GM19463 (cell line): ENCODE data around the gene YES1.
"Not testable (repeated sequence)": the region's sequence is repeated elsewhere in the genome, so short reads cannot be mapped to it uniquely, and the experiment has no call there.

Source experiments
- ATAC-seq: cut with Tn5 transposase; IDR thresholded peaks from one replicate; pipeline ENCODE4 v1.9.1; 2021; ENCODE audit warnings: mild to moderate bottlenecking, moderate library complexity; ENCODE audit not compliant: unreplicated experiment

The YES1 gene

DNA sequence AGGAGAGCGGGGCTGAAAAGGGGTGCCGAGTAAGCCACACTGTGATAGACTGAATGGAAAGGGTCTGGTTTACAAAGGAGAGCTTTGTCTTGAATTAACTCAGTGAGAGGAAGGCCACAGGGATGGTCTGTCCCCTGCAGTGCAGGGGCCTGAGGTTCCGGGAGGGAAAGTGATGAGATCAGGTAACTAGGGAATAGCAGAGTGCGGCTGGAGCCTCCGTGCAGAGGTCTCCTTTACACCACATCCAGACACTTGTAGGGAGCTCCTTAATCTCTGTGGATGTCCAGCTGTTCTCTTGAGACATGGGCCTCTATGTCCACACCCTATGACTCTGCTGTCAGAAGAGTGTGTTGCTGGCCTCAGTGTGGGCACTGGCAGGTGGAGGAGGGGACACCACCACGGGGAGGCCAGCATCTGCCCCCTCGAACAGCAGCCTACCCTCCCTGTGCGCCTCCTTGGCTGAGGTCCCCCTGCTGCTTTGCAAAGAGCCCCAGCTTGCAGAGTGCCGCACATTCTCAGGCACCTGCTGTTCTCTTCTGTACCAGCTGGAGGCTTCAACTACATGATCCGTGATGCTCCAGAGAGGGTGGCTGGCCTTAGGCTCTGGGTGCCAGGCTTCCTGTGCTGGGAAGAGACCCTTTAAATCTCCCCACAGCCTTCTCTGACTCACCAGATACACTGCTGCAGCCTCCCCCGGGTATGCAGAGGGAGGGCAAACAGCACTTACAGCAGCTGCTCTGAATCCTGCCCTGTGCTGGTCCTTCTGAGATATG lies 125.5 kb downstream of the YES1 start:
- no peak for ATAC-seq

DNA sequence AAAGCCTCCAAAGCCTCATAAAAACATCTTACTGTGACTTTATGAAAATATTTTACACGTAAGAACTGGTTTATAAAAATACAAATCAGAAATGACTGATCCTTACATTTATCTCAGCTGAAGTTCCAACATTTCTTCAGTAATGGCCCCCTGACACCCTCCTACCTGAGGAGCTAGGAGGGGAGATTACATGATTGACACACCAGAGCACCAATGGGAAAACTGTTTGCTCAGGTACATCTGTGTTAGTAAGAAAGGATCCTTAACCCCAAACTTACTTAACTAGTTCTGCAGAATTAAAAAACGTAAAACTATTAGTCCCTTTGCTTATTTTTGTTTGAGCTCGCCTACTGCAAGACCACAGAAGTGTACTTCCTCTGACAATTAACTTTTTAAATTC lies 126.6 kb downstream of the YES1 start:
- no peak for ATAC-seq

DNA sequence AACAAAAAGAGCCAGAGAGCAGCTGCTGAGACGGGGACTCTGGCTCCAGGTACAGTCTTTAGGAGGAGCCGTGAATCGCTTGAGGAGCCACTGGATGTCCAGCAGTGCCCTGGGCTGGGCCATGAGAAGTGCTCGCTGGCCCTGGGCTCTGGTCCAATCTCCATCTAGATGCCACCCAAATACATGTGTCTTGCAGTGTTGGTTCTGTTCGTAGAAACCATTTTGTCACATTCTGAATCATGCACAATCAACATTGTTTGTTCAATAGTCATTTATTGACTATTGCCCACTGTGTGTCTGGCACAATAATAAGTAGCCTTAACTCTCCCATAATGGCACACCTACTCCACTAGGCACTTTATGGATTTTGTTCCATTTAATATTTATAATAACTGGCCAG lies 128.5 kb downstream of the YES1 start:
- no peak for ATAC-seq

DNA sequence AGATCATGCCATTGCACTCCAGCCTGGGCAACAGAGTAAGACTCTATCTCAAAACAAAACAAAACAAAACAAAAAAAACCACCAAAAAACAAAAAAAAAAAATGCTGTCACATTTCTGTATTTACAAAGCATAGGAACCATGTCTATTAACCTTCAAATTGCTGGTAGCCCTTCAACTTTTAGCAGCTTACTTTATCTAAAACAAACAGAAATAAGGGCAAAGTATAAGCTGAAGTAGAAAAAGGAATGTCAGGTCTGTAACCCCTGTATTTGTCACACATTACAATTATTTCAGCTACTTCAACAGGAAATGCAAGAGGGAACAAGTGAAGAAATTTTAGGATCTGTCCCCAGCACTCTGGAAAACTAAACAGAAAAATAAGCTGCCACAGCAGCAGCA lies 129.2 kb downstream of the YES1 start:
- no peak for ATAC-seq

DNA sequence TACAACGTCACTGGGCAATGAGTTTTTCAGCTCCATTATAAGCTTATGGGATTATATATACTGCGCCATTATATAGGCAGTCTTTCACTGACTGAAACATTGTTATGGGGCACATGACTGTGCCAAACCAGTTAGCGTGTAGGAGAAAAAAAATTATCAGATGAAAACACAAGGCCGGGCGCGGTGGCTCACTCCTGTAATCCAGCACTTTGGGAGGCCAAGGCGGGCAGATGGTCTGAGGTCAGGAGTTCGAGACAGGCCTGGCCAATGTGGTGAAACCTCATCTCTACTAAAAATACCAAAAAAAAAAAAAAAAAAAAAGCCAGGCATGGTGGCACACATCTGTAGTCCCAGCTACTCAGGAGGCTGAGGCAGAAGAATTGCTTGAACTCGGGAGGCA lies 129.6 kb downstream of the YES1 start:
- ATAC-seq: not testable (repeated sequence)

DNA sequence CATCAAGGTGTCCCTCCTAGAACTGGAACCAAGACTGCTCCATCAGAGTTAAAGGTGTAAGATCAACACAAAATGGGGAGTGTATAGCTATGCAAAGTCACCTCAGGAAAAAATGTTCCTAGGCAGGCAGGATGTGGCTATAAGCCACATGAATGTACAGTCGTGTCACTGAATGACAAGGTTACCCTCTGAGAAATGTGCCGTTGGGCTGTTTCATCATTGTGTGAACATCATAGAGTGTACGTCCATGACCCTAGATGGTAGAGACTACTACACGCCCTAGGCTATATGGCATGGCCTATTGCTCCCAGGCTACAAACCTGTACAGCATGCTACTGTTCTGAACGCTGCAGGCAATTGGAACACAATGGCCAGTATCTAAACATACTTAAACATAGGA lies 130.1 kb downstream of the YES1 start:
- ATAC-seq: no peak

DNA sequence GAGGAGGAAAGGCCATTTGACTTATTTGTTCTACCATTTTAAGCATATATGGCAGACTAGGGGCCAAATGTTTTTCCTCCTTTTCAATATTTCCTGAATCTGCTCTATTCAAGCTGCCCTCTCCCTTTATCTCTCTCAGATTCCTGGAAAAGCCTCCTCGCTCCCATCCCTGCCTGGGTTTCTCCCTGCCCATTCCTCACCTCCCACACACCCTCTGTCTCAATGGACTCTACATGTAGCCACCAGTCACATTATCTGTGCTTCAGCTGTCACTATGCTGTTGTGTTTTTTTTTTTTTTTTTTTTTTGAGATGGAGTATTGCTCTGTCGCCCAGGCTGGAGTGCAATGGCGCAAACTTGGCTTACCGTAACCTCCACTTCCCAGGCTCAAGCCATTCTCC lies 131.7 kb downstream of the YES1 start:
- ATAC-seq: no peak

DNA sequence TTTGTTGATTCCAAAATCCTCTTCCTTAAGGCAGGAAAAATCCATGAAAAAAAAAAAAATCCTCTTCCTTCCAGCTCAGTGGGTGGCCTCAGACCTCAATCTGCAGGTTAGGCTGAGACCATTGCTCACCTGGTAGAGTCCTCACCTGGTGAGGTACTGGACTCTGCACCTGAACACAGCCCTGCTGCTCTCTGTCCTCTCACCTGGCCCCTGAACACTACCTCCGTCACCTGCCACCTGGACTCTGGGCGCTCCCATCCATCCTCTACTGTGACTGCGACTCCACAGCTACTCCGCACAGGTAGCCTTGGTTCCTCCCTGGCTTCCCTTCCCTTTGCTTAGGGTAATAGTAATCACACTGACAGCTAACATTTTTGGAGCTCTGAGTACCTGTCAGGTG lies 132.5 kb downstream of the YES1 start:
- no peak for ATAC-seq

DNA sequence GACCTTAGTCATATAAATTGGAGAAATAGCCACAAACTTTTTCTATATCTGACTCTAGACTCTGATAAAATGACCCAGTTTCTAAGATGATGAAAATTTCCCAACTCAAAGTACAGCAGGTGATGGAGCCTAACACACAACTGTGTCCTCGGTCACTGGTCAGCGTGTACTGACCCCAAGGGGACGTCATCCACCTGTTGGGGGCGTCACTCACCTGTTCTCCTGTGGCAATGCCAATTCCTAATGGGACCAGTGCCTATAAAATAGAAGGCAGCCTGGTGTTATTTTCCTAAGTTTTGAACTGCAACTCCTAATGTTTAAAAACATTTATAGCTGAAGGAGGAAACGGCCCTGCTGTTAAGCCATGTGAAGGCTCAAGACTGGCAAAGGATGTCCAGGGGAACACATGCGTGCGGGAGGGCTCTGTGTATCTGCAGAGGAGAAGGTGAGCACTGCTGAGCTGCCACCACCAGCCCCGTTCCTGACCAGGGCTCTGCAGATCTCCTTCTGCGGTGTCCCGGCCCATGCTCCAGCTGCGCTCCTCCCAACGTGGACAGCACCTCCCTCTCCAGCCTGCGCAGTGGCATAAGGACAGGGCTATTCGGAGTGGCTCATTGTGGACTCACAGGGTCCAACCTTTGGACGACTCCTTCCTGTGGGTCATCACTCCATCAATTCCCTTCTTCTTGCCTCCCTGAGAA lies 133.4 kb downstream of the YES1 start:
- ATAC-seq: no peak

DNA sequence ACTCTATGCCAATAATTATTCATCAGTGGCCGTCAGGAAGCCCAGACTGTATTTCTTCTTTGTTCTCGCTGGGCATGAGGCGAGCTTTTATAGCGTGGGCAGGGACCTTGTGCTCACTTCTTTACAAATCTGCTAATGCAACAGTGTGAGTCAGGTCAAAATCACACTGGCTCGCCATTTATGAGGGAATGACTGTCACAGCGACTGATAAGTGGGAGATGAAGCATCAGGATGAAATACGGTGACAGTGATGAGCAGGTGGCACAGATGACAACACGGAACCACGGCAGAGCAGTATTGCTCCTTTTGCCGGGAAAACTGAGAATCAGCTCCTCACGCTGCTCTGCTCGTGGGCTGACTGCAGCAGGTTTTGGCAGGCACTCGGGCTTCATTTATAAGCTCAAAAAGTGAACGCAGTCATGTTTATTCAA lies 134.1 kb downstream of the YES1 start:
- no peak for ATAC-seq

DNA sequence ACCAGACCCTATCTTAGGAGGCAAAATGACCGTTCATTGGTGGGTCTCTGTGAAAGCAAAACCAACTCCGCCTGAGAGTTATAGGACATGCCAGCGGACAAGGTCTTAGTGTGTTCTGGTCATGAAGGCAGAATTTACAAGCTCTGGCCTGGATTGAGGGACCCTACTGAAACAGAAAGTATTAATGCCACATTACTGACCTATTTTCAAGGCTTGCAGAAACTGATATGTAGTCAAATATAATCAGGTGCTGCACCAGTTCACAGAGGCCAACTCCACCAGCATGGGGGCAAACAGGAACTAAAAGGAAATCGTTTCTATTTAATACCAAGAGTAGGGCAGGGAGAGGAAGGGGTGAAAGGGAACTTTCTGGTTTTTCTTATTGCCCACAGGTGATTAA lies 134.9 kb downstream of the YES1 start:
- peak; percentile 52 for ATAC-seq

DNA sequence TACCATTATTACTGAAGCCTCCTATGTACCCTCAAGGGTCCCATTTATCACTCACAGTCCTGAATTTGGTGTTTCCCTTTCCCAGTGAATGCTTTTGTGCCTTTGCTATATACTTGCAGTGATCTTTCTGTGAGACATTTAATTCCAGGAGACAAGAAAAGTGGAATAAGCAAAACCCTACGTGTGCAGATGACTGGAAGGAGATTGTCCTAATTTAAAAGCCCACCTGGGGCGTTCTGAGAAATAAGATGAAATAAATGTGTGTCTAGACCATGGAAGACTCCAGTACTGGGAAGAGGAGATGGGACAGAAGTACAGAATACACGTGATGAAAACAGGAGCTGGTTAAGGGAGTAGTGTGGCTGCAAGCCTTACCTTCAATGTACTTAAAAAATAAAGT lies 135.3 kb downstream of the YES1 start:
- no peak for ATAC-seq

DNA sequence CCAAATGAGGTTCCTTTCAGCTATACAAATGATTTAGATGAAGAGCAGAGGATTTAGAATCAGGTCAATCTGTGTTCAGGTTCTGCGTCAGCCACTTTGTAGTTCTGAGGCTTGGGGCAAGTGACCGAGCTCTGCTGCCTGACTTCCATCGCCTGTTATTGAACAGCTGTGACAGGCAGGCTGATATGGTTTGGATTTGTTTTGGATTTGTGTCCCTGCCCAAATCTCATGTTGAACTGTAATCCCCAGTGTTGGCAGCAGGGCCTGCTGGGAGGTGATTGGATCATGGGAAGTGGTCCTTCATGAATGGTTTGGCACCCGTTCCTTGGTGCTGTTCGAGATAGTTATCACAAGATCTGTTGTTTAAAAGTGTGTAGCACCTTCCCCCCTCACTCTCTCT lies 136.0 kb downstream of the YES1 start:
- ATAC-seq: no peak

DNA sequence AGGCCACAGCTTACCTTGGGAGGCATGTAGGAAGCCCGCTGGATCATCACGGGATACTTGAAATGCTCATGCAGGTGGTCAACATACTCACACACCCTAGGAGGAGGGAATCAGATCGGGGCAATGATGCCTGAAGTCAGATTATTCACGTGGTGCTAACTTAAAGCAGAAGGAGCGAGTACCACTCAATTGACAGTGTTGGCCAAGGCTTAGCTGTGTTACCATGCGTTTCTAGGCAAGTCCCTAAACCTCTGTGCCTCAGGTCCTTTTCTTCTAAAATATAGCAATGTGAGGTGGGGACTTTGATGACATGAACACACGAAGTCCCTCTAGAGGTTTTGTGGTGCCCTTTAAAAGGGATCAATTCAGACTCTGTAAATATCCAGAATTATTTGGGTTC lies 136.7 kb downstream of the YES1 start:
- ATAC-seq: no peak

DNA sequence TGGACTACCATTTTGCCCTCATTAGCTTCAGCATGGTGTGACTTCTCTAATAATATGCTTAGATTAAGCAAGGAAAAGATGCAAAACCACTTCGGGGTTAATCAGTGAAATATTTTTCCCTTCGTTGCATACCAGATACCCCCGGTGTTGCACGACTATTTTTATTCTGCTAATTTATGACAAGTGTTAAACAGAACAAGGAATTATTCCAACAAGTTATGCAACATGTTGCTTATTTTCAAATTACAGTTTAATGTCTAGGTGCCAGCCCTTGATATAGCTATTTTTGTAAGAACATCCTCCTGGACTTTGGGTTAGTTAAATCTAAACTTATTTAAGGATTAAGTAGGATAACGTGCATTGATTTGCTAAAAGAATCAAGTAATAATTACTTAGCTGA lies 138.3 kb downstream of the YES1 start:
- ATAC-seq: no peak

DNA sequence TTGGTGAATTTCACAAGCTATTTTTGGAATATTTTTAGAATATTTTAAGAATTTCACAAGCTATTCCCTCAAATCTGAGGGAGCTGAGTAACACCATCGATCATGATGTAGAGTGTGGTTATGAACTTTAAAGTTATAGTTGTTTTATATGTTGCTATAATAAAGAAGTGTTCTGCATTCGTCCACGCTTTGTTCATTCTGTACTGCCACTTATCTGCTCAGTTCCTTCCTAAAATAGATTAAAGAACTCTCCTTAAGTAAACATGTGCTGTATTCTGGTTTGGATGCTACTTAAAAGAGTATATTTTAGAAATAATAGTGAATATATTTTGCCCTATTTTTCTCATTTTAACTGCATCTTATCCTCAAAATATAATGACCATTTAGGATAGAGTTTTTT lies 138.7 kb downstream of the YES1 start:
- ATAC-seq: no peak
